Ascending aorta (tissue), 2 donors: ENCODE results near the gene UBE2G1. TPM values are rescaled to one million over a fixed set of nuclear protein-coding genes. Genes with fewer than 3 reads are reported as not detected.

Experiments used
- DNase-seq, 2 donors: peaks; one replicate each; pipeline ENCODE4 v3.0.0-alpha.2; 2019; ENCODE audit warnings: low spot score in 2 of 2
- H3K27ac ChIP-seq, 2 donors: fragments of 200-600 bp; sonication (generic); one replicate each; pipeline ENCODE4 v1.5.1; 2016 to 2017; ENCODE audit warnings: mild to moderate bottlenecking in 1 of 2
- H3K27me3 ChIP-seq: fragments of 200-600 bp; sonication (generic); one replicate; pipeline ENCODE4 v1.5.1; 2017
- H3K36me3 ChIP-seq, 2 donors: fragments of 200-600 bp; sonication (generic); one replicate each; pipeline ENCODE4 v1.5.1; 2016
- H3K4me1 ChIP-seq, 2 donors: fragments of 200-600 bp; sonication (generic); one replicate each; pipeline ENCODE4 v1.5.1; 2016 to 2017; ENCODE audit warnings: mild to moderate bottlenecking in 1 of 2
- H3K4me3 ChIP-seq, 2 donors: fragments of 200-600 bp; sonication (generic); one replicate each; pipeline ENCODE4 v1.5.1; 2016 to 2017; ENCODE audit warnings: mild to moderate bottlenecking in 1 of 2
- H3K9me3 ChIP-seq, 2 donors: fragments of 200-600 bp; sonication (generic); one replicate each; pipeline ENCODE4 v1.5.1; 2016
- intact Hi-C: fragments of 100-400 bp; cut with DNase I; formaldehyde crosslinking; loops from one replicate; pipeline ENCODE4 v1.15.1; 2023
- total RNA-seq: library from RNA; depleted of rRNA; stranded (reverse); fragments of >200 nt; gene quantifications from one replicate; pipeline ENCODE4 v1.1.0, GENCODE V29; 2016
- TF ChIP-seq, protein P1 (sequence below), 3 experiments: fragments of 200-600 bp in 2 of 3; fragments of 450-650 bp in 1 of 3; sonication (generic) in 2 of 3; IDR thresholded peaks; one replicate each; pipeline ENCODE4 v1.5.1; 2016 to 2019; ENCODE audit warnings: antibody characterized with exemption in 3 of 3, mild to moderate bottlenecking in 1 of 3, moderate library complexity in 1 of 3

The UBE2G1 gene
- total RNA-seq, 1 donor from 2014 or later, result 27.9 TPM

DNA sequence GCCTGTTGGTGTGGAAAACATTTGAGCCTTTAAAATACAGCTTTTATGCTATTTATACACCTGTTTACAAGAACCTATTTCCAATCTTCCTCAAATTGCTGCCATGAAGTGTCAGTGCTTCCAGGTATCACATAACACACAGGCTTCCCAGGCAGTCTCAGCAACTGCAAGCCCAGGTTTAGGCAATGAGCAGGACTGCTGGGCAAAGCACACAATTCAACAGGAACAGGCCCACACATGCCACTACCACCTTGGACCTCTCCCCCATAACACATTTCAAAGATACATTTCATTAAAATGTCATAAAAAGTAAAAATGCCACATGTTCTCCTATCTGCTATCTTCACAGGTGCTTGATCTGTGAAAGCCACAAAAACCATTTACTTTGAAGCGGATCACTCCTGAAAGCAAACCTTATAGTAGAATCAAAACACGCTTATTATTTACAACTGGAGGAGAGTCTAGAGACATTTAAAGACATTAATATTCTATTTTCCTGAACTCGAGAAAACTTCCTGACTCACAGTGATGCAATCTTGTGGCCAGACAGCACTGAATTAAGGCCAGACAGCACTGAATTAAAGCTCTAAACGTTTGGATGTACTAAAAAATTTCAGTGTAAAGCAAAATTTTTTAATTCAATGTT, 134.2 kb downstream of the UBE2G1 start:
- no peak overlapping the region for H3K4me3 ChIP-seq
- H3K9me3 ChIP-seq, result no peaks in the 10 kb centered on the region
- intact Hi-C loops, result loop anchor here (5.0 kb wide), 1 partner anchor 135 kb away; the partner anchor contains the start of gene UBE2G1
- peak overlapping the region; percentile 82 to 84 for H3K27ac ChIP-seq
- H3K36me3 ChIP-seq, result peaks cover 0 to 8% of the 10 kb centered on the region in 2 donors
- TF ChIP-seq, protein P1, sequence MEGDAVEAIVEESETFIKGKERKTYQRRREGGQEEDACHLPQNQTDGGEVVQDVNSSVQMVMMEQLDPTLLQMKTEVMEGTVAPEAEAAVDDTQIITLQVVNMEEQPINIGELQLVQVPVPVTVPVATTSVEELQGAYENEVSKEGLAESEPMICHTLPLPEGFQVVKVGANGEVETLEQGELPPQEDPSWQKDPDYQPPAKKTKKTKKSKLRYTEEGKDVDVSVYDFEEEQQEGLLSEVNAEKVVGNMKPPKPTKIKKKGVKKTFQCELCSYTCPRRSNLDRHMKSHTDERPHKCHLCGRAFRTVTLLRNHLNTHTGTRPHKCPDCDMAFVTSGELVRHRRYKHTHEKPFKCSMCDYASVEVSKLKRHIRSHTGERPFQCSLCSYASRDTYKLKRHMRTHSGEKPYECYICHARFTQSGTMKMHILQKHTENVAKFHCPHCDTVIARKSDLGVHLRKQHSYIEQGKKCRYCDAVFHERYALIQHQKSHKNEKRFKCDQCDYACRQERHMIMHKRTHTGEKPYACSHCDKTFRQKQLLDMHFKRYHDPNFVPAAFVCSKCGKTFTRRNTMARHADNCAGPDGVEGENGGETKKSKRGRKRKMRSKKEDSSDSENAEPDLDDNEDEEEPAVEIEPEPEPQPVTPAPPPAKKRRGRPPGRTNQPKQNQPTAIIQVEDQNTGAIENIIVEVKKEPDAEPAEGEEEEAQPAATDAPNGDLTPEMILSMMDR (IDR thresholded peaks at IDR 0.05), result no peak
- no peak for DNase-seq
- H3K4me1 ChIP-seq, result peaks cover 10 to 69% of the 10 kb centered on the region in 2 donors
- no peaks in the 10 kb centered on the region for H3K27me3 ChIP-seq

DNA sequence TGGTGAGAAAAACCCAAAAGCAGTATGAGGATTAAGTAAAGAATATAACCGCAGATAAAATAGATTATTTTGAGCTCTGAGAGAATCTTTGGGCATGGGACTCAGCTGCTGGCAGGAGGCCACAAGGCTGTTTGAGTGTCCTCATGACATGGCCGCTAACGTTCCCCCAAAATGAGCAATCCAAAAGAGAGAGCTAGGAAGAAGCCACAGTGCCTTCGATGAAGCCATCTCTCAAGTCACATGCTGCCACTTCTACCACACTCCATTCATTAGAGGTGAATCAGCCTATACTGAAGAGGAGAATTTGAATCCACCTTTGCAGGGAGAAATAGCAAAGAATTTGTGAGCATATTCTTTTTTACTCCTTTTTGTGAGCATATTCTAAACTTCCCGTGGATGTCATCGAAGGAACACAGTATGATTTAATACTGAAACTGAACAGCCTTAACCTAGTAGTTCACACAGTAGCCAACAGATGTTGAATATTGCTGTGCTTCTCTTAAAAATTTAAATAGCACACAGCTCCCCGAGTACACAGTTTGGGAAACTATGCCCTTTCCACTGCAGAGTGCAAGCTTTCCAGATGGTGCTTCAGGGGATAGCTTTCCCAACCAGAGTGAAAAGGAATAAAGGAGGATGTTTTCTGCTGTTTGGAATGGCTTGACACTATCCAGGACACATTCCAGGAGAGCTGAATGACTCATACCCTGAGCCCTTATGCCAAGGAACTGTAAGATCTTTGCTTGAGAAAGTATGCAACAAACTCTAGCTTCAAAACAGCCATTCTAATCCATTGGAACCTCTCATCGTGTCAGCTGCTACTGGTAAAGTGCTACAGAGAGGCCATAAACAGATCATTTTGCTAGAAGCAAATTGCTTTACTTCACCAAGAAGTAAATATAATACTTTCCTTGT, 136.6 kb downstream of the UBE2G1 start:
- peak in 1 of 2 donors; percentile 80 for DNase-seq
- Histone ChIP-seq H3K9me3 (no peaks in the 10 kb centered on the region), H3K27me3 (no peaks in the 10 kb centered on the region), H3K36me3 (peaks cover 0 to 8% of the 10 kb centered on the region in 2 donors), H3K4me3 (peak overlapping the region in 1 of 2 donors; percentile 46), H3K27ac (peak overlapping the region; percentile 82 to 84), H3K4me1 (peaks cover 10 to 59% of the 10 kb centered on the region in 2 donors)
- intact Hi-C loops, result loop anchor here (2.0 to 5.0 kb wide), 2 partner anchors 15 to 137 kb away; partner anchors contain the start of gene UBE2G1
- TF ChIP-seq, protein P1 (IDR thresholded peaks at IDR 0.05), result no peak

DNA sequence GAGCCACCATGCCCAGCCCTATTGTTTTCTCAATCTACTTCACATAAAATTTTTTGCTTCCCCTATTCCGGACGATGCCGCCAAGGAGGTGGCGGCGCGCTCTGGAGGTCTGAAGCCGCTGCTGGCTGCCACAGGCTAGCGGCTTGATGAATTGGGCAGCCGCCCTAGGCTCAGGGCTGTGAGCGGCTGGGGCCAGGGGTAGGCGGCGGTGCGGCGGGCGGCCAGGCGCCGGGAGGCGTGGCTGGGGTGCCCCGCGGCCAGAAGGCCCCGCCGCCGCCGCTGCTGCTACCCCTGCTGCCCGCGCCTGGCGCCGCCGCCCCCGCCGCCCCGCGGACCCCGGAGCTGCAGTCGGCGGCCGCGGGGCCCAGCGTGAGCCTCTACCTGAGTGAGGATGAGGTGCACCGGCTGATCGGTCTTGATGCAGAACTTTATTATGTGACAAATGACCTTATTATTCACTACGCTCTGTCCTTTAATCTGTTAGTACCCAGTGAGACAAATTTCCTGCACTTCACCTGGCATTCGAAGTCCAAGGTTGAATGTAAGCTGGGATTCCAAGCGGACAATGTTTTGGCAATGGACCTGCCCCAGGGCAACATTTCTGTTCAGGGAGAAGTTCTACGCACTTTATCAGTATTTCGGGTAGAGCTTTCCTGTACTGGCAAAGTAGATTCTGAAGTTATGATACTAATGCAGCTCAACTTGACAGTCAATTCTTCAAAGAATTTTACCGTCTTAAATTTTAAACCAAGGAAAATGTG, 144.4 kb downstream of the UBE2G1 start:
- Histone ChIP-seq H3K4me1 (peaks cover 0 to 11% of the 10 kb centered on the region in 2 donors), H3K27me3 (no peaks in the 10 kb centered on the region), H3K36me3 (peaks cover 0 to 7% of the 10 kb centered on the region in 2 donors), H3K4me3 (no peak overlapping the region), H3K27ac (peak overlapping the region in 1 of 2 donors; percentile 73), H3K9me3 (no peaks in the 10 kb centered on the region)
- intact Hi-C loops, result no loop called here
- DNase-seq, result no peak
- TF ChIP-seq, protein P1 (IDR thresholded peaks at IDR 0.05), result no peak

DNA sequence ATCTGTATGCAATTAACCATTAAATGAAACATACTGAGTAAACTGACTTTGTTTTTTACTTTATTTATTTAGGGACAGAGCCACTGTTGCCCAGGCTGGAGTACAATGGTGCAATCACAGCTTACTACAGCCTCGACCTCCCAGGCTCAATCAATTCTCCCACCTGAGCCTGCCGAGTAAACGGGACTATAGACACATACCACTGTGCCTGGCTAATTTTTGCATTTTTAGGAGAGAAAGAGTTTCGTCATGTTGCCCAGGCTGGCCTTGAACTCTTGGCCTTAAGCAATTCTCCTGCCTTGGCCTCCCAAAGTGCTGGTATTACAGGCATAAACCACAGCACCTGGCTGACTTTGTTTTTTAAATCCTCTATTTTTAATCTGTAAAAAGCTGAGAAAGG, 145.3 kb downstream of the UBE2G1 start:
- DNase-seq, result no peak
- intact Hi-C loops, result no loop called here
- TF ChIP-seq, protein P1 (IDR thresholded peaks at IDR 0.05), result no peak
- no peaks in the 10 kb centered on the region for H3K27me3 ChIP-seq
- peaks cover 0 to 11% of the 10 kb centered on the region in 2 donors for H3K4me1 ChIP-seq
- peaks cover 3 to 7% of the 10 kb centered on the region in 2 donors for H3K36me3 ChIP-seq
- H3K9me3 ChIP-seq, result no peaks in the 10 kb centered on the region
- H3K4me3 ChIP-seq, result peak overlapping the region in 1 of 2 donors; percentile 37
- peak overlapping the region; percentile 66 to 73 for H3K27ac ChIP-seq

DNA sequence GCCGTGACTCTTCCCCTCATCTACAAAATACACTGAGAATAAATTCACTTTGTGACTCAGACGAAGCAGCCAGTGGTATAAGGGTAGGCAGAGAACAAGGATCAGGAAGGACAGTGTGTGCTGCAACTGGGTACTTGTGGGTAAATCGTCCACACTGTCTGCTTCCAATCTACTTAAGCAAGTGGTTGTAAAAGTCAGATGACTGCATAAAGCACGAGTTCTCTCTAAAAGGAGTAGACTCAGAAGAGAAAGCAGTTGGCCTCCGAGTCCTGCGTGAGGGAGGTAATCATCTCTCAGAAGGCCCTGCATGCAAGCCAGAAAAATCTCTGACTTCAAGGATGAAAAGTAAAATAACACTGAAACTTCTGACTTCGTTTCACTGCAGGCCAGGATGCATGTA, 145.8 kb downstream of the UBE2G1 start:
- Histone ChIP-seq H3K4me3 (peak overlapping the region in 1 of 2 donors; percentile 37), H3K36me3 (peaks cover 3 to 7% of the 10 kb centered on the region in 2 donors), H3K27me3 (no peaks in the 10 kb centered on the region), H3K27ac (peak overlapping the region; percentile 66 to 73), H3K9me3 (no peaks in the 10 kb centered on the region), H3K4me1 (peaks cover 0 to 13% of the 10 kb centered on the region in 2 donors)
- DNase-seq, result no peak
- TF ChIP-seq, protein P1 (IDR thresholded peaks at IDR 0.05), result no peak
- intact Hi-C loops, result no loop called here
